Measurements from ENCODE around the gene ACY1. TPM values are rescaled to one million over a fixed set of nuclear protein-coding genes. Genes with fewer than 3 reads are reported as not detected.

The ACY1 gene
- total and polyA plus RNA-seq, 2 donors (not counting 3 experiments of a cell fraction or from before 2014, with no cell fraction given) = 13.4 to 32.9 TPM

- H3K79me2 ChIP-seq (ENCODE audit: control insufficient read depth, insufficient read depth, low read length) = no peaks in the 10 kb centered on the region
- ChIA-PET CTCF (interaction anchor here (4.1 kb wide), 1 partner anchor 13 kb away, joined by 20 read pairs; the partner anchor contains the start of gene ABHD14B), POLR2A (no interaction called here)
- FAIRE-seq (no peak), DNase-seq (ENCODE audit: low read depth, low spot score) (no peak)
- H3K27ac ChIP-seq (ENCODE audit: insufficient read depth, low read depth, low read length) = no peak overlapping the region
- no peaks in the 10 kb centered on the region for H3K27me3 ChIP-seq (ENCODE audit: control insufficient read depth in 2 of 2, insufficient read depth in 2 of 2, low read length in 2 of 2)
- H3K4me3 ChIP-seq (replicated peaks in 1 of 3; ENCODE audit: insufficient read depth in 1 of 3, low read depth in 1 of 3, low read length in 3 of 3) = no peak overlapping the region
- no TSS peak for BruUV-seq (replicated peaks)
- no peak overlapping the region for H3K4me2 ChIP-seq (ENCODE audit: insufficient read depth, low read length)
- H3K4me1 ChIP-seq (ENCODE audit: control insufficient read depth, extremely low read depth, insufficient read depth, low read length) = no peaks in the 10 kb centered on the region
- no peak overlapping the region for H2AFZ ChIP-seq (ENCODE audit: low read depth, low read length)
- TF ChIP-seq POLR2AphosphoS5 (IDR thresholded peaks at IDR 0.05; ENCODE audit: insufficient read depth, low read depth, low read length) = no peak
- no peak for TF ChIP-seq GATA2 (IDR thresholded peaks at IDR 0.05; ENCODE audit: insufficient read depth, insufficient read length, low read depth, low read length)
- TF ChIP-seq MYC (IDR thresholded peaks at IDR 0.05; ENCODE audit: low read depth, low read length) = no peak
- no peak for TF ChIP-seq POLR2A (IDR thresholded peaks at IDR 0.05; ENCODE audit: low read depth, low read length)
- no peak for TF ChIP-seq FOS (IDR thresholded peaks at IDR 0.05; ENCODE audit: borderline replicate concordance, insufficient read depth, low read length)
- no peak for TF ChIP-seq MAX (IDR thresholded peaks at IDR 0.05; ENCODE audit: insufficient read depth, insufficient read length)
- TF ChIP-seq JUN (IDR thresholded peaks at IDR 0.05; ENCODE audit: borderline replicate concordance, insufficient read depth, insufficient read length, low read depth) = no peak
- no peak for TF ChIP-seq CTCF (IDR thresholded peaks at IDR 0.05; ENCODE audit: extremely low read depth in 1 of 2, insufficient read depth in 1 of 2, low read depth in 1 of 2, low read length in 2 of 2)
- TF ChIP-seq EZH2 (IDR thresholded peaks at IDR 0.05; ENCODE audit: borderline replicate concordance, low read depth, low read length, severe bottlenecking) = no peak
- no peak overlapping the region for H3K9ac ChIP-seq (replicated peaks; ENCODE audit: extremely low read depth, insufficient read depth, low read length)
- H3K36me3 ChIP-seq (ENCODE audit: control insufficient read depth in 2 of 2, extremely low read depth in 1 of 2, insufficient read depth in 2 of 2, low read length in 2 of 2) = peaks cover 0 to 2% of the 10 kb centered on the region in 2 experiments
- intact Hi-C loops (cut with micrococcal nuclease) (no loop called here), dilution Hi-C loops (cut with MboI; ENCODE audit: extremely low pct_ligation_motif_present, low sequenced_read_pairs) (no loop called here)
- H3K9me1 ChIP-seq (replicated peaks; ENCODE audit: control insufficient read depth, extremely low read depth, insufficient read depth, low read length) = no peaks in the 10 kb centered on the region
- H3K9me3 ChIP-seq (replicated peaks; ENCODE audit: control insufficient read depth, insufficient read depth, low read length) = no peaks in the 10 kb centered on the region
- no peaks in the 10 kb centered on the region for H4K20me1 ChIP-seq (replicated peaks; ENCODE audit: control insufficient read depth, extremely low read depth, insufficient read depth, low read length)
These were observed 22.9 kb upstream of the ACY1 start for GRCh38 chr3:51960386-51960785.

All from endothelial cell of umbilical vein (primary cell).